GM12874 (cell line): Measurements from ENCODE around the gene PRSS56.

Experiments used
- CTCF ChIP-seq: IDR thresholded peaks from 2 replicates; pipeline ENCODE4 v1.5.1; 2011; ENCODE audit warnings: low read depth, mild to moderate bottlenecking, control low read depth, low read length, moderate library complexity; ENCODE audit not compliant: insufficient read depth

The PRSS56 gene

GRCh38 chr2:232501794-232502390 lies 18.3 kb upstream of the PRSS56 start:
- no peak for TF ChIP-seq CTCF

- no peak for TF ChIP-seq CTCF
These were observed 17.7 kb upstream of the PRSS56 start for GRCh38 chr2:232502511-232502910.

- no peak for TF ChIP-seq CTCF
These were observed 17.0 kb upstream of the PRSS56 start for GRCh38 chr2:232502911-232503808.

GRCh38 chr2:232503809-232504323 lies 16.3 kb upstream of the PRSS56 start:
- no peak for TF ChIP-seq CTCF

- TF ChIP-seq CTCF = no peak
These were observed 15.8 kb upstream of the PRSS56 start for GRCh38 chr2:232504438-232504837.

GRCh38 chr2:232505856-232506255 lies 14.3 kb upstream of the PRSS56 start:
- no peak for TF ChIP-seq CTCF

- TF ChIP-seq CTCF = no peak
These were observed 13.5 kb upstream of the PRSS56 start for GRCh38 chr2:232506709-232507108.
